CD4-positive, alpha-beta T cell treated with Interleukin-6 for 4 hours (primary cell): ENCODE data around the gene ACSL4.
"Not testable (repeated sequence)": the region's sequence is repeated elsewhere in the genome, so short reads cannot be mapped to it uniquely, and the experiment has no call there.

Source experiments
- DNase-seq: peaks from one replicate; pipeline ENCODE4 v3.0.0-alpha.2; 2020; ENCODE audit warnings: mixed read lengths

The ACSL4 gene

GRCh38 chrX:109728173-109728535 lies 4.9 kb downstream of the ACSL4 start:
- DNase-seq, result no peak

- not testable (repeated sequence) for DNase-seq
Observed at GRCh38 chrX:109724971-109725370, 8.1 kb downstream of the ACSL4 start.

DNA sequence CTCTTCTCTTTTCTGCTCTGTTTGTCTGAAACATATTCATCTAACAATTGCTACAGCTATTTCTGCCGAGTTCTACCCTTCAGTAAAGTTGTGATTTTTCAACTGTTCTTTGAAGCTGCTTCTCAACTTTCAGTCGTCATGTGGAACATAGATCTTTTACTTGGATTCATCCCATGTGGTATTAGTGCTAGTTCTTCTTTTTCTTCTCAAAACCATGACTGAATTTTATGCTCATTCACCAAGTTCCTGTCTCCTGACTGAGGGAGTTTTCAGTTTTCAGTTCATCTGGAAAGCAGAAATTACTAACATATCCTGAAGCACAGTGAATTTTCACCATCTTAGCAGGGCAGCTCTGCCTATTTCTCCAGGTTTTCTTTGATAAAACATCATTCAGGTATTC lies 12.1 kb downstream of the ACSL4 start:
- DNase-seq, result no peak

DNA sequence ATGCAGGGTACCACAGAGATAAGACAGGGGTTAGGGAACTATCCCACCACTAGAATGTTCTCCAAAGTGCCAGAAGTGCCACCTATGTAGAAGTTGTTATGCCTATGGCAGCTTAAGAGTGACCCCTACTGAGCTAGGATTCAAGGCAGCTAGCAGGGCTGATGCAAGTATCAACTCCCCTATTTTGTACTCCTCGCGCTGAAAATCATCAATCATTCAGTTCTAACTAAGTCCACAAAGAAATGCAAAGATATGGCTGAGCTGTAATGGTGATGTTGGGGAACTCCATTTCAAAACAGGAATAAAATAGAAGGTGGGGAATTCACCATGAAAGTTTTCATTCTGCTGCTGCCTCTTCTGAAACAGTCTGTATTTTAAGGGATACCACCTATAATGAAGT lies 13.8 kb downstream of the ACSL4 start:
- no peak for DNase-seq

GRCh38 chrX:109716431-109717028 lies 16.5 kb downstream of the ACSL4 start:
- DNase-seq, result no peak

- no peak for DNase-seq
Observed at GRCh38 chrX:109714340-109714958, 18.6 kb downstream of the ACSL4 start.

DNA sequence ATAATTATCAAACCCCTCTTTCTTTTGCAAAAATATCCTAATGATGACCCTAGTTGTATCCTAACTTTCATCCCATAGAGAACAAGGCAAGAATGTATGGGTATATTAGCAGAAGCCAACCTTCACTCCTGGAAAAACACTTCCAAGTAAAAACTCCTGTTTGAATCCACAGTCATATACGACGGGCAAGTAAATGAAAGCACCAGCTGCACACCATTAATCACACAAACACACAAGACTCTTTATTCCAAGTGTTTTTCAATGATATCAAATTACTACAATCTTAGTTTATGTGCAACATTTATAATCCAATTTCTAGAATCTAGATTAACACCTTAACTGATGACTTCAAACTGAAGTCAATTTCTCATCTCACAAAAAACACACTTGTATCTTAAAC lies 22.9 kb downstream of the ACSL4 start:
- no peak for DNase-seq

DNA sequence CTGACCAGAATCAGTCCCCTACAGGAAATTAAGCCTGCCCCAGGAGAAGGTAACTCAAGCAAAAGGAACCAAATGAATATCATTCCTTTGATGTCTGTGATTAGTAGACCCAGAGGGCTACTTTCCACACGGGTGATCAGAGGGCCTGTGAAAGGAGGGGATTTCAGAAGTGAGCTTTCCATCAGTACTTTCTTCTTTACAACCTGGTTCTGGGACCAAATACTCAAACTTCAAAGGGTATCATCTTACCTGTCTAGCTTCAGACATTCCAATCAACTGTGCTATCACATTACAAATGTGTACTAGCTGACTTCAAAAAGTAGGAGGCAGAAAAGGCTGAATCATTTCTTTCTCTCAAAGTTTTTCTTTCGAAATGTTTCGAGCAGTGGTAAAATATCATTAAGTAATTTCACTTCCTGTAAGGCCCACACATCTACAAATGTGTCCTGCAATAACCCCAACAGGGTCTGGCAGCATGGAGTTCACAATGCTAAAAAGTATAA lies 23.9 kb downstream of the ACSL4 start:
- no peak for DNase-seq

DNA sequence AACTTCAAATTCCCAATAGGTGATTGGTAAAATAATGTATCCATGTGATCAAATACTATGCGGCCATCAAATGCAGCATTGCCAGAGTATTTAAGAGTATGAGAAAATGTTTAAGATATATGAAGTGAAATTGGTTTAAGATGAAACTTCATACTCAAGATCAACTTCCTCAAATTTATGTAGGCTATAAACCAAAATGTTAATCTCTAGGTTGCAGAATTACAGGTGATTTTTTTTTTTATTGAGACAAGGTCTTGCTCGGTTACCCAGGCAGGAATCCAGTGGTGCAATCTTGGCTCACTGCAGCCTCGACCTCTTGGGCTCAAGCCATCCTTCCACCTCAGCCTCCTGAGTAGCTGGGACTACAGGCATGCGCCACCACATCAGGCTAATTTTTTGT lies 25.3 kb downstream of the ACSL4 start:
- DNase-seq, result no peak

DNA sequence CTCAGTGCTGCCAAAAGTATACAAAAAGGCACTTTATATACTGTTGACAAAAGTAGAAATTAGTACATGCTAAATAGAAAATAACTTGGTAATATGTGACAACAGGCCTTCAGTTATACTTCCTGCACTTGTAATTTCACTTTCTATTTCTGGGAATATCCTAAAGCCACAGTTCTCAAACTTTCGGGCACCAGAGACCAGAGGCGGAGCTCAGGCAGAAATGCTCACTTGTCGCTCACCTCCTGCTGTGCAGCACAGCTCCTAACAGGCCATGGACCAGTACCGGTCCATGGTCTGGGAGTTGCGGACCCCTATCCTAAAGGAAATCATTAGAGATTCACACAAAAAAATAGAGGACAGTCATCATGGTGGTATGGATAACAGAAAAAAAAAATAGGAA lies 25.7 kb downstream of the ACSL4 start:
- DNase-seq, result no peak

GRCh38 chrX:109704563-109704962 lies 28.5 kb downstream of the ACSL4 start:
- no peak for DNase-seq

GRCh38 chrX:109697855-109698254 lies 35.2 kb downstream of the ACSL4 start:
- no peak for DNase-seq

- no peak for DNase-seq
Observed at GRCh38 chrX:109696146-109696740, 36.8 kb downstream of the ACSL4 start.

- no peak for DNase-seq
Observed at GRCh38 chrX:109695637-109696036, 37.4 kb downstream of the ACSL4 start.

- no peak for DNase-seq
Observed at GRCh38 chrX:109691752-109692151, 41.3 kb downstream of the ACSL4 start.

- no peak for DNase-seq
Observed at GRCh38 chrX:109691277-109691676, 41.8 kb downstream of the ACSL4 start.

DNA sequence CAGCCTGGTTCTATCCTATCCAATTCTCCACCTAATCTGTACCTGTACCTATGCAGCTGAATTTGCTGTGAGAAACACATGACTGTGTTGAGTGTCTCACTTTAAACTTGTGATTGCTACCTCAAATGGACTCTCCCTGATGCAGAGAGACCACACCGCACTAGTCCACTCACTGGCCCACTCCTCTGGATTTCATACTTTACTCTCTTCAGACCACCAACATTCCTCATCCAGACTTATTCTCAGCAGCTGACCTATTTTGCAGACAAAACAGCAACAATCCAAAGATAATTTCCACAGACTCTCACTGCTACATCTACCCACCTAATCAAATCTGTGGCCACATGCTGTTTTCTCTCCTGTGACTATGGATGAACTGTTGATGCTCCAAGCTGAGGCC lies 45.2 kb downstream of the ACSL4 start:
- DNase-seq, result no peak

- no peak for DNase-seq
Observed at GRCh38 chrX:109685656-109686078, 47.4 kb downstream of the ACSL4 start.

- DNase-seq, result no peak
Observed at GRCh38 chrX:109684136-109684535, 48.9 kb downstream of the ACSL4 start.

- DNase-seq, result no peak
Observed at GRCh38 chrX:109681475-109682081, 51.5 kb downstream of the ACSL4 start.

GRCh38 chrX:109679820-109680219 lies 53.2 kb downstream of the ACSL4 start:
- DNase-seq, result no peak

- DNase-seq, result no peak
Observed at GRCh38 chrX:109672239-109672638, 60.8 kb downstream of the ACSL4 start.

DNA sequence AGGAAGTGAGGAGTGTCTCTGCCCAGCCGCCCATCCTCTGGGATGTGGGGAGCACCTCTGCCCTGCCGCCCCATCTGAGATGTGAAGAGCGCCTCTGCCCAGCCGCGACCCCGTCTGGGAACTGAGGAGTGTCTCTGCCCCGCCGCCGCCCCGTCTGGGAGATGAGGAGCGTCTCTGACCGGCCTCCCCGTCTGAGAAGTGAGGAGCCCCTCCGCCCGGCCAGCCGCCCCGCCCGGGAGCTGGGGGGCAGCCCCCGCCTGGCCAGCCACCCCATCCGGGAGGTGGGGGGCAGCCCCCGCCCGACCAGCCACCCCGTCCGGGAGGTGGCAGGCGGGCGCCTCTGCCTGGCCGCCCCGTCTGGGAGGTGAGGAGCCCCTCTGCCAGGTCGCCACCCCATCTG lies 61.9 kb downstream of the ACSL4 start:
- not testable (repeated sequence) for DNase-seq

- no peak for DNase-seq
Observed at GRCh38 chrX:109667986-109668385, 65.1 kb downstream of the ACSL4 start.
